SK-N-MC (cell line): ENCODE measurements around the gene SYT13.

Experiments used
- EZH2 ChIP-seq: fragments of 200-600 bp; sonication (generic); IDR thresholded peaks from one replicate; pipeline ENCODE4 v1.6.1; 2017; ENCODE audit warnings: antibody characterized with exemption
- POLR2AphosphoS5 ChIP-seq: IDR thresholded peaks from 2 replicates; pipeline ENCODE4 v1.6.1; 2012; ENCODE audit warnings: mild to moderate bottlenecking, low read depth, low read length, borderline replicate concordance

DNA sequence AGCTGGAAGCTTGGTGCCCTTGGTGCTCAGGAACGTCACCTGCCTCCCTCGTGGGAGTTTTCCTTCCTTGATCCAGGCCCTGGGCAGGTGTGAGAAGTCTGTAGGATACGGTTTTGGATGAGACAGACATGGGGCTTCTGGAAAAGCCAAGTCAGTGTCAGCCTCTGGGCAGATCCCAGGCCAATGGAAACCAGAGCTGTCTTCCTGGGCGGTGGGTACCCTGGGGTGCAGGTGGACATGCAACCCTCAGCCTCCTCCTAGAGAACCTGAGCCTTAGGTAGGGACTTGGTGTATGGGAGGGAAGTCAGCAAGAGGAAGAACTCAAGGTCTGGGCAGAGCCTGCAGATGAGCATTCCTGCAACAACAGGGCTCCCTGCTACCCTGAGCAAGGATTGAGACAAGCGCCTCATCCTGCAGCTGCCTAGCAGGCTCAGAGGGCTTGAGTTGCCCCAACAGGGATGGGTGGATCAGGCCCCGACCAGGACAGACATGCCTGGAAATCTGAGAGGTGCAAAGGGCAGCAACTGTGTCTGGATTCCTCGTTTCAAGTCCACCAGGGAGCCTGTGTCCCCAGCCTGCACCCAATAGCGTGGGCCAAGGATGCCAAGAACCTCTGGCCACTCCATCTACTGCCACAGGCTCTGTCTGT, 37.6 kb upstream of the SYT13 start:
- TF ChIP-seq POLR2AphosphoS5 = no peak
- TF ChIP-seq EZH2 = no peak
